ENCODE measurements around the gene GP1BB. TPM values are rescaled to one million over a fixed set of nuclear protein-coding genes. Genes with fewer than 3 reads are reported as not detected.
"Not testable (repeated sequence)": the region's sequence is repeated elsewhere in the genome, so short reads cannot be mapped to it uniquely, and the experiment has no call there.

GP1BB gene
- polyA plus RNA-seq, 1 of the 3 experiments (the other 2 are of a cell fraction) = 1.5 TPM

- Histone ChIP-seq H3F3A (replicated peaks; ENCODE audit: insufficient read depth) (no peaks in the 10 kb centered on the region), H3K79me2 (ENCODE audit: insufficient read depth) (no peaks in the 10 kb centered on the region), H3K27ac (ENCODE audit: low read depth in 2 of 2, low read length in 1 of 2) (no peak overlapping the region), H3K4me2 (no peak overlapping the region), H3K4me3 (ENCODE audit: low read depth in 2 of 2, low read length in 1 of 2) (no peak overlapping the region), H3K9me2 (no peaks in the 10 kb centered on the region), H3K4me1 (ENCODE audit: control insufficient read depth in 1 of 2, insufficient read depth in 2 of 2, low read depth in 1 of 2, low read length in 1 of 2) (peaks cover 0 to 17% of the 10 kb centered on the region in 2 experiments; a peak in 1 of 4 replicates), H2AFZ (ENCODE audit: low read depth) (no peak overlapping the region), H4K20me1 (ENCODE audit: insufficient read depth) (no peaks in the 10 kb centered on the region), H3K9me3 (no peaks in the 10 kb centered on the region), H3K27me3 (ENCODE audit: insufficient read depth) (no peaks in the 10 kb centered on the region), H3K36me3 (replicated peaks in 1 of 2; ENCODE audit: control insufficient read depth in 1 of 2, insufficient read depth in 2 of 2, low read length in 1 of 2) (peaks cover 0 to 5% of the 10 kb centered on the region in 2 experiments), H3K9ac (no peak overlapping the region)
- POLR2A ChIA-PET = no interaction called here
- no peak for DNase-seq
- 52% methylated on average over 45 of the region's 45 CpGs for WGBS (ENCODE audit: low lambda C conversion rate)
- CTCF ChIA-PET = no interaction called here
- TF ChIP-seq USF2 (IDR thresholded peaks at IDR 0.05; ENCODE audit: borderline replicate concordance, low read depth, low read length) (no peak), REST (IDR thresholded peaks at IDR 0.05; ENCODE audit: low read depth, low read length) (no peak)
These were observed 1.8 kb downstream of the GP1BB start for GRCh38 chr22:19724927-19725661.

GRCh38 chr22:19726064-19726788, 2.9 kb downstream of the GP1BB start:
- H3K9ac ChIP-seq; CTCF ChIA-PET; H3K4me3 ChIP-seq (ENCODE audit: low read depth in 2 of 2, low read length in 1 of 2); H3K27me3 ChIP-seq (ENCODE audit: insufficient read depth); DNase-seq; H3K4me2 ChIP-seq; H3K9me2 ChIP-seq; POLR2A ChIA-PET; H3K36me3 ChIP-seq (replicated peaks in 1 of 2; ENCODE audit: control insufficient read depth in 1 of 2, insufficient read depth in 2 of 2, low read length in 1 of 2); H4K20me1 ChIP-seq (ENCODE audit: insufficient read depth); H3F3A ChIP-seq (replicated peaks; ENCODE audit: insufficient read depth); H3K9me3 ChIP-seq; H3K79me2 ChIP-seq (ENCODE audit: insufficient read depth); H3K27ac ChIP-seq (ENCODE audit: low read depth in 2 of 2, low read length in 1 of 2); H2AFZ ChIP-seq (ENCODE audit: low read depth): not testable (repeated sequence)
- peaks cover 0 to 26% of the 10 kb centered on the region in 2 experiments; a peak in 1 of 4 replicates for H3K4me1 ChIP-seq (ENCODE audit: control insufficient read depth in 1 of 2, insufficient read depth in 2 of 2, low read depth in 1 of 2, low read length in 1 of 2)
- 58% methylated on average over 94 of the region's 96 CpGs for WGBS (ENCODE audit: low lambda C conversion rate)

All from SK-N-SH (cell line).